ENCODE results near the gene MZT2A. TPM values are rescaled to one million over a fixed set of nuclear protein-coding genes. Genes with fewer than 3 reads are reported as not detected.
"Not testable (repeated sequence)": the region's sequence is repeated elsewhere in the genome, so short reads cannot be mapped to it uniquely, and the experiment has no call there.

Gene MZT2A
- total RNA-seq, 1 experiment from 2014 or later: 93.8 TPM

DNA sequence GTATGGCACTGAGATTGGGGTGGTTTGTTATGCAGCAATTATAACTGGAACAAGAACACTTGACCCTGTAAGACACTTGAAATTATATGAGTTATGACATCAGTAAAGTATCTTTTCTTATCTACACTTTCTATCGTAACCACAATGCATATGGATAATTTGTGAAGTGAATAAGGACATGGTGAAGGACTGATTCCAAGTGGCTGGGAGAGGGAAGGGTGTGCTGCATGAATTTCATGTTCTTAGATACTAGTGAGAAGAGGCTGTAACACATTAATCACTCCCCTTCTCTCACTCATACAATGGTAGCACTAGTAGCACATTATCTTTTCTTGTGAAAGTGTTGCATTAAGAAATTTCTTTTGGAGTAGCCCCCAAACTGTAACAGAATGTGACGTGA lies 37.3 kb downstream of the MZT2A start:
- not testable (repeated sequence) for DNase-seq (ENCODE audit: low read depth)

DNA sequence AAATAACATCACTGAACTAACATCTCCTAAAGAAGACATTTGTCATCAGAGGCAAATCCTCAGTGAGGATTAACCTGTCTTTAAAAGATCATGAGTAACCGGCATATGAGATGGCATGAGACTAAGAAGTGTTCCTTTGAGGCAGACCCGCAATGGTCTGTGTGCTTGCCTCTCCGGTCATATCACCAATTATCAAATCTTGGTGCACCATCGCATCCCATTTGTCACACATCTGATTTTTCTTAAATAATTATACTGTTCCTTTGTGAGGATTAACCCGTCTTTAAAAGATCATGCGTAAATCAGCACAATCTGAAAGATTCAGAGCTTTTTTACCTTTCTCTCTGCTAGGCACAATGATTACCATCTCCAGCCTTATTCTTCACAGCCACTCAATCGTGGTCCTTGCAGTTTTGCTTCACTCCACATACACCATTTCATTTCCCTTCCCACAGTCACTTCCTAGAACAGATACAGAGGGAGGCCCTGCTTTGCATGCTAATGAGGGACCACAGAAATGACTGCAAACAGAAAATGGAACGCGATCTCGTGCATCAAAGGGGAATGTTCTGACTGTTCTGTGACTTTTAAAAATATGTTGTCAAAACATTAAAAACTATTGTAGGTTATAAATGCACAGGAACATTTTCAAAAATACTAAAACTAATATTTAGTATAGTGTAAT lies 40.8 kb downstream of the MZT2A start:
- not testable (repeated sequence) for DNase-seq (ENCODE audit: low read depth)

DNA sequence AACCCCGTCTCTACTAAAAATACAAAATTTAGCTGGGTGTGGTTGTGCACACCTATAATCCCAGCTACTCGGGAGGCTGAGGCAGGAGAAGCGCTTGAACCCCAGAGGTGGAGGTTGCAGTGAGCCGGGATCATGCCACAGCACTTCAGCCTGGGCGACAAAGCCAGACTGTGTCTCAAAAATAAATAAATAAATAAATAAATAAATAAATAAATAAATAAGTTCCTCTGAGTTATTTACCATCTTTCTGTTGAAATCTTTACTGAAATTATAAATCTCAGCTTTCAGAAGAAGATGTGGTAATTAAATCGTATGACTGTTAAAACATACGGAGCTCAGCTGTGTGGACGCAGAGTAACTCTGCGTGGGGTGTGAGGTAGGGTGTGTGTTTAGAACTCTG lies 44.2 kb downstream of the MZT2A start:
- DNase-seq (ENCODE audit: low read depth): not testable (repeated sequence)

DNA sequence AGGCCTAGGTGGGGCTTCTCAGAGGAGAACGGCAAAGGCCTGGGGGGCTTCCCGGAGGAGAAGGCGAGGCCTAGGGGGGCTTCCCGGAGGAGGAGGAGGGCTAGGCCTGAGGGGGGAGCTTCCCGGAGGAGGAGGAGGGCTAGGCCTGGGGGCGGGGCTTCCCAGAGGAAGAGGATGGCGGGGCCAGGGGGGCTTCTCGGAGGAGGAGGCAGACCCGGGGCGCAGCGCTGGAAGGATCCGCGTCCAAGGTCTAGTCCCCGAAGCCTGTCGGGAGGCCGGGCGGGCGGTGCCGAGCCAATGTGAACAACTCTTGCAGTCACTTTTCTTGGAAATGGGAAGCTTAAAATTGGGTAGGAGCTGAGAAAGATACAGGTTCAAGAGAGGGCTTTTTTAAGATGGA lies 46.3 kb downstream of the MZT2A start:
- DNase-seq (ENCODE audit: low read depth): no peak

DNA sequence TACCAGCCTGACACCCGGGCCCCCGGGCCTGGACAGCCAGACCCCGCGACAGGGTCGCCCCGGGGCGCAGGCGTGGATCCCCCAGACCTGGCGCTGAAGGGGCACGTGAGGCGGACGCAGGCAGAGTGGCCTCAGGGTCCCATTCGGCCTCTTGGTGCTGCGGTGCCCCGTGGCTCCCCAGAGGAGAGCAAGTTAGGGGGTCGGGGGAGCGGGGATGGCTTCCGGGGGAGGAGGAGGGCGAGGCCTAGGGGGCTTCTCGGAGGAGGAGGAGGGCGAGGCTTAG lies 46.7 kb downstream of the MZT2A start:
- not testable (repeated sequence) for DNase-seq (ENCODE audit: low read depth)

DNA sequence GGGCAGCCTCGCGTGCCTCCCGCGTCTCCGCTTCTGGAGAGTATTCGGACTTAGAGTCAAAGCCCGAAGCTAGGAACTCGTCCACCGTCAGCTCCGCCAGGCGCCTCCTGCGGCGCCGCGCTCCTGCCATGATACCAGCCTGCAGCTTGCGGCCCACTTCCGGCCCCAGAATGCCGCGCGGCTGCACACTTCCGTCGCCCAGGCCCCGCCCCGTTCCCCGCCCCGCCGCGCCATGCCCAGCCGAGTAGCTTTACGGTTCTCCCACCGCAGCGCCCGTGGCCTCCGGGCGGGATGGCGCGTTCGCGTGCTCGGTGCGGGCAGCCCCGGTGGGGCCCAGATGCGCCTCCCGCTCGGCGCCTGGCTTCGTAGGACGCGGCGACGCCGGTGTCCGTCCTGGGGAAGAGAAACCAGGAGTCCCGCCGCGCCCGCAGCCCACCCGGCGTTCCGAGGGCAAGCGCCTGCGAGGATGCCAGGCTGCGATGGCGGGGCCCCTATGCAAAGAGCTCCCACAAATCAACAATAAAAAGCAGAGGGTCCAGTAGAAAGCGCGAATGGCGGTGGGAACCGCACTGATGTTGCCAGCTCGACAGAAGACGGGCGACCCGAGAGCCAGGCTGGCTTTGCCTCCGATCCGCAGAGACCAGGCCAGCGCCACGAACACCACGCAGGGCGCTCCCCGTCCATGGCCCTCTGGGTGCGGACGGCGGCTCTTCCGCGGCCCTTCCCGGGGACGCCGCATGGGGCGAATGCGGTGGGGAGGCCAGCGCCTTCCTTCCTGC lies 47.3 kb downstream of the MZT2A start:
- not testable (repeated sequence) for DNase-seq (ENCODE audit: low read depth)

DNA sequence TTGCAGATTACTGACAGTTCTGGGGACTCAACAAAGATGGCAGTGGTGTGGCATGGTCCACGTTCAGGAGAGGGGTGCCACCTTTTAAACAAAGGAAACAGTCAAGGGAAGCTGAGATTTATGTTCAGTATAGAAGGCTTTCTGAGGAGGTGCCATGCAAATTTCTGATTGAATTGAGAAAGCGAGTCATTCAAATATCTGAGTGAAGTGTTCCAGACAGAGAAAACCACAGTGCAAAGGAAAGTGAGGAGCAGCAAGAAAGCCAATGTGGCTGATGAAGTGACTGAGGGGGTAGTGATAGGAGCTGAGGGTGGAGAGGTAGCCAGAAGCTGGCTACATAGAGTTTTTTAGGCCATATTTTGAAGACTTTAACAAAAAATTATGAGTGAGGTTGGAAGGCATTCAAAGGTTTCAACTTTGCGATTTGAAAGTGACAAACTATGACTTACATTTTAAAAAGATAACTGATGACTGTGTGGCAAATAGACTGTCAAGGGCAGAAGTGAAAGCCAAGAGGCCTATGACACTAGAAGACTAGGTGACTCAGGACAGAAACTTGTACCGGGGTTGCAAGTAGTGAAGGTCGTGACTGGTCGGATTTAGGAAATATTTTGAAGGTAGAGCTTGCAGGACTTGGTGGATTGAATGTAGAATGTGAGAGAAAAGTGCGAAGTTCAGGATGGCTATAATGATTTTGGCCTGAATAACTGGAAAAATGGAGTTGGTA lies 51.3 kb downstream of the MZT2A start:
- DNase-seq (ENCODE audit: low read depth): not testable (repeated sequence)

Other genes with a start within 250 kb of the MZT2A start
- gene RAB6D, start 128.2 kb downstream of the MZT2A start, total RNA-seq (2014; rRNA removed): 0.06 TPM in 1 of 2 replicates, not detected in the other
- gene TUBA3D, start 16.3 kb downstream of the MZT2A start, total RNA-seq (2014; rRNA removed): 2.0 TPM in 1 of 2 replicates, not detected in the other
- 14.2 and 20.6 TPM in 2 replicates for gene CCDC74A, start 35.5 kb upstream of the MZT2A start, total RNA-seq (2014; rRNA removed)